ENCODE data around the gene MMP20.

Gene MMP20

GRCh38 chr11:102592634-102593581 lies 32.2 kb downstream of the MMP20 start:
- no peaks in the 10 kb centered on the region for H3K36me3 ChIP-seq
- no peak overlapping the region for H3K4me3 ChIP-seq (ENCODE audit: low read depth in 1 of 2, low read length in 1 of 2)
- no peaks in the 10 kb centered on the region for H3K9me3 ChIP-seq
- no peak for TF ChIP-seq CTCF (IDR thresholded peaks at IDR 0.05)
- H3K27ac ChIP-seq, result no peak overlapping the region
- no peaks in the 10 kb centered on the region for H3K4me1 ChIP-seq (ENCODE audit: control insufficient read depth in 1 of 2, insufficient read depth in 1 of 2, low read depth in 1 of 2, low read length in 1 of 2)
- H3K27me3 ChIP-seq, result no peaks in the 10 kb centered on the region

- Histone ChIP-seq H3K4me3 (ENCODE audit: low read depth in 1 of 2, low read length in 1 of 2) (no peak overlapping the region), H3K4me1 (ENCODE audit: control insufficient read depth in 1 of 2, insufficient read depth in 1 of 2, low read depth in 1 of 2, low read length in 1 of 2) (no peaks in the 10 kb centered on the region), H3K36me3 (no peaks in the 10 kb centered on the region), H3K27me3 (no peaks in the 10 kb centered on the region), H3K9me3 (no peaks in the 10 kb centered on the region), H3K27ac (no peak overlapping the region)
- no peak for TF ChIP-seq CTCF (IDR thresholded peaks at IDR 0.05)
Observed at GRCh38 chr11:102592131-102592530, 33.0 kb downstream of the MMP20 start.

- no peak overlapping the region for H3K4me3 ChIP-seq (ENCODE audit: low read depth in 1 of 2, low read length in 1 of 2)
- no peaks in the 10 kb centered on the region for H3K9me3 ChIP-seq
- no peak overlapping the region for H3K27ac ChIP-seq
- H3K36me3 ChIP-seq, result no peaks in the 10 kb centered on the region
- H3K27me3 ChIP-seq, result no peaks in the 10 kb centered on the region
- no peak for TF ChIP-seq CTCF (IDR thresholded peaks at IDR 0.05)
- H3K4me1 ChIP-seq (ENCODE audit: control insufficient read depth in 1 of 2, insufficient read depth in 1 of 2, low read depth in 1 of 2, low read length in 1 of 2), result no peaks in the 10 kb centered on the region
Observed at GRCh38 chr11:102591160-102591718, 33.9 kb downstream of the MMP20 start.

- Histone ChIP-seq H3K4me1 (ENCODE audit: control insufficient read depth in 1 of 2, insufficient read depth in 1 of 2, low read depth in 1 of 2, low read length in 1 of 2) (no peaks in the 10 kb centered on the region), H3K27me3 (no peaks in the 10 kb centered on the region), H3K4me3 (ENCODE audit: low read depth in 1 of 2, low read length in 1 of 2) (no peak overlapping the region), H3K27ac (no peak overlapping the region), H3K36me3 (no peaks in the 10 kb centered on the region), H3K9me3 (no peaks in the 10 kb centered on the region)
- no peak for TF ChIP-seq CTCF (IDR thresholded peaks at IDR 0.05)
Observed at GRCh38 chr11:102590276-102591049, 34.7 kb downstream of the MMP20 start.

GRCh38 chr11:102589047-102589459 lies 36.1 kb downstream of the MMP20 start:
- Histone ChIP-seq H3K36me3 (no peaks in the 10 kb centered on the region), H3K9me3 (no peaks in the 10 kb centered on the region), H3K4me1 (ENCODE audit: control insufficient read depth in 1 of 2, insufficient read depth in 1 of 2, low read depth in 1 of 2, low read length in 1 of 2) (no peaks in the 10 kb centered on the region), H3K4me3 (ENCODE audit: low read depth in 1 of 2, low read length in 1 of 2) (no peak overlapping the region), H3K27ac (no peak overlapping the region), H3K27me3 (no peaks in the 10 kb centered on the region)
- TF ChIP-seq CTCF (IDR thresholded peaks at IDR 0.05), result no peak

Data from neutrophil (primary cell).